Left lung (tissue), 10 donors: ENCODE results near the gene ELOVL5. TPM values are rescaled to one million over a fixed set of nuclear protein-coding genes. Genes with fewer than 3 reads are reported as not detected.

ENCODE experiments used
- ATAC-seq: fragments of 200-7000 bp; cut with Tn5 transposase; one replicate; pipeline ENCODE4 v1.9.1; 2020; ENCODE audit warnings: moderate library complexity
- DNase-seq, 4 donors: peaks; one replicate each; pipeline ENCODE4 v3.0.0-alpha.2; 2013 to 2020
- H3K27ac ChIP-seq, 2 donors: fragments of 200-600 bp; sonication (generic) in 1 of 2; one replicate each; pipeline versions ENCODE4 v1.5.0 to v1.8.0; 2020 to 2021
- H3K27me3 ChIP-seq, 2 donors: fragments of 200-600 bp; sonication (generic) in 1 of 2; one replicate each; pipeline versions ENCODE4 v1.5.0 to v1.8.0; 2020 to 2021
- H3K36me3 ChIP-seq, 2 donors: fragments of 200-600 bp; sonication (generic) in 1 of 2; one replicate each; pipeline versions ENCODE4 v1.5.0 to v1.8.0; 2020 to 2021
- H3K4me1 ChIP-seq, 2 donors: fragments of 200-600 bp; one replicate each; pipeline ENCODE4 v1.8.0; 2021
- H3K4me3 ChIP-seq, 2 donors: fragments of 200-600 bp; sonication (generic) in 1 of 2; one replicate each; pipeline versions ENCODE4 v1.5.0 to v1.8.0; 2020 to 2021; ENCODE audit warnings: mild to moderate bottlenecking in 1 of 2
- H3K9me3 ChIP-seq, 2 donors: fragments of 200-600 bp; sonication (generic) in 1 of 2; one replicate each; pipeline versions ENCODE4 v1.5.0 to v1.8.0; 2020 to 2021
- CTCF ChIP-seq, 2 donors: fragments of 200-600 bp; sonication (generic) in 1 of 2; IDR thresholded peaks; one replicate each; pipeline versions ENCODE4 v1.5.0 to v1.8.0; 2021; ENCODE audit warnings: antibody characterized with exemption in 2 of 2
- intact Hi-C, 2 donors: fragments of 100-400 bp; cut with DNase I; formaldehyde crosslinking; loops; one replicate each; pipeline versions ENCODE4 v1.11.2 to v1.14.2; 2022
- polyA plus RNA-seq, 6 donors: library from polyadenylated mRNA; unstranded; fragments of 120-200 nt; gene quantifications; one replicate each; pipeline ENCODE4 v1.2.1, GENCODE V29; 2013; ENCODE audit not compliant: insufficient read length in 6 of 6
- total RNA-seq, 2 donors: library from RNA; stranded (reverse); fragmentation: NEBNext Ultra II Directional; extraction: Animal tissue kit (Norgen Biotek cat#: 25700); gene quantifications; one replicate each; pipeline ENCODE4 v1.2.1, GENCODE V29; 2021
- donor health status: DM: no; HTN: yes; CAD: no.
- donor health status: DM: no; HTN: no; CAD: no.

The ELOVL5 gene
- total and polyA plus RNA-seq, 8 donors, result 54.3 to 132 (median 61.5) TPM

DNA sequence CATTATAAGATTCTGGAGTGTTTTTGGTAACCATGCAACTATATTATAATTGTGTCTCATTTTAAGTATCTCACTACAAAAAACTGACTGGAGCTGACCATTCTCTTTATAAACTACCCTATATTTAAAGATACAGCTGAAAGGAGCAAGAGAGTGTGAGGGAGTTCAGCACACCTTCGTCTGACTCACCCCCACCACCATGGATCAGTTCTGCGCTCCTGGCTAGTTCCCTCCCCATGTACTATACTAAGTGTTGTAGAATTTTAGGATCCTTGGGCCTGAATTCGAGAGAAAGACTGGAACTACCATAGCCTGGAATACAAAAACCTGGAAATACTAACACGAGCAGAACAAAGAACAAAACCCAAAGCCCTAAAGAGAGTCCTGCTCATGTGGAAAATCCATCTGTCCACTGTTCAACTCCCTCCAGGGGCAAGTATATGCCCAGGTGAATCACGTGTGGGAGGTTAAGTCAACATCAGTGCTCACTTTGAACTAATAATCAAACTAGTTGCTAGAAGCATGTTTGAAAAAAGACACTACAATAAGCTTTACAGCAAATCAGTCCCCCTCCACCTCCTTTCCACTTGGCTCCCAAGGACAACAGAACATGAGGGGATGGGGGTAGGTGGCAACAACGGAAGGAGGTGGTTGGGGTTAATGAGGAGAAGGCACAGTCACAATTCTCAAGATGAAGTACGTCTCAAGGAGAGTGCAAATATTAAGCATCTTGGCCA is 46.8 kb downstream of the ELOVL5 start:
- ATAC-seq (peak; percentile 73), DNase-seq (peak in 1 of 4 donors; percentile 47)
- Histone ChIP-seq H3K4me1 (peaks cover 41 to 77% of the 10 kb centered on the region in 2 donors), H3K36me3 (no peaks in the 10 kb centered on the region), H3K27ac (peak overlapping the region; percentile 71 to 72), H3K9me3 (no peaks in the 10 kb centered on the region), H3K27me3 (no peaks in the 10 kb centered on the region), H3K4me3 (no peak overlapping the region)
- intact Hi-C loops, result no loop called here
- TF ChIP-seq CTCF (IDR thresholded peaks at IDR 0.05), result no peak

- DNase-seq (no peak), ATAC-seq (peak; percentile 57)
- intact Hi-C loops, result no loop called here
- no peaks in the 10 kb centered on the region for H3K36me3 ChIP-seq
- no peak for TF ChIP-seq CTCF (IDR thresholded peaks at IDR 0.05)
- H3K4me1 ChIP-seq, result peaks cover 41 to 80% of the 10 kb centered on the region in 2 donors
- H3K4me3 ChIP-seq, result no peak overlapping the region
- no peaks in the 10 kb centered on the region for H3K9me3 ChIP-seq
- H3K27ac ChIP-seq, result peak overlapping the region; percentile 71 to 72
- no peaks in the 10 kb centered on the region for H3K27me3 ChIP-seq
Measured at GRCh38 chr6:53300656-53301551, 47.8 kb downstream of the ELOVL5 start.

GRCh38 chr6:53299331-53300005 is 49.3 kb downstream of the ELOVL5 start:
- Histone ChIP-seq H3K9me3 (no peaks in the 10 kb centered on the region), H3K4me3 (no peak overlapping the region), H3K36me3 (peaks cover 0 to 9% of the 10 kb centered on the region in 2 donors), H3K27me3 (no peaks in the 10 kb centered on the region), H3K4me1 (peaks cover 41 to 94% of the 10 kb centered on the region in 2 donors), H3K27ac (peak overlapping the region in 1 of 2 donors; percentile 71)
- no peak for TF ChIP-seq CTCF (IDR thresholded peaks at IDR 0.05)
- DNase-seq (no peak), ATAC-seq (no peak)
- intact Hi-C loops, result no loop called here

- no peak overlapping the region for H3K27ac ChIP-seq
Measured at GRCh38 chr6:53297004-53297403, 51.7 kb downstream of the ELOVL5 start.

More at GRCh38 chr6:53297004-53297403, 51.7 kb downstream of the ELOVL5 start:
- no peak for DNase-seq
- intact Hi-C loops, result no loop called here
- ATAC-seq, result no peak
- TF ChIP-seq CTCF (IDR thresholded peaks at IDR 0.05), result no peak
- H3K36me3 ChIP-seq, result peaks cover 0 to 22% of the 10 kb centered on the region in 2 donors
- H3K9me3 ChIP-seq, result no peaks in the 10 kb centered on the region
- no peak overlapping the region for H3K4me3 ChIP-seq
- no peaks in the 10 kb centered on the region for H3K27me3 ChIP-seq
- H3K4me1 ChIP-seq, result peaks cover 31 to 77% of the 10 kb centered on the region in 2 donors
